Mesenchymal stem cell (in vitro differentiated cells and primary cell): Measurements from ENCODE around the gene MS4A15.
"Not testable (repeated sequence)": the region's sequence is repeated elsewhere in the genome, so short reads cannot be mapped to it uniquely, and the experiment has no call there.

Source experiments
- DNase-seq: peaks from one replicate; pipeline ENCODE4 v3.0.0-alpha.2; 2013
- H2AFZ ChIP-seq: one replicate; pipeline ENCODE4 v1.6.1; 2013; ENCODE audit warnings: low read depth, mild to moderate bottlenecking, control low read depth, inconsistent platforms, low read length, moderate library complexity
- H2AK5ac ChIP-seq: 2 replicates; pipeline ENCODE4 v1.6.1; 2013; ENCODE audit warnings: low read length, moderate library complexity, mild to moderate bottlenecking, inconsistent platforms; ENCODE audit not compliant: severe bottlenecking
- H2BK120ac ChIP-seq: one replicate; pipeline ENCODE4 v1.6.1; 2013; ENCODE audit warnings: low read depth, mild to moderate bottlenecking, inconsistent platforms, low read length, moderate library complexity
- H2BK12ac ChIP-seq, 2 experiments: one replicate each; pipeline ENCODE4 v1.6.1; 2013; ENCODE audit warnings: inconsistent platforms in 2 of 2, low read length in 2 of 2, mild to moderate bottlenecking in 2 of 2, moderate library complexity in 2 of 2, control low read depth in 1 of 2
- H2BK15ac ChIP-seq: one replicate; pipeline ENCODE4 v1.6.1; 2013; ENCODE audit warnings: mild to moderate bottlenecking, low read depth, inconsistent platforms; ENCODE audit not compliant: poor library complexity, severe bottlenecking
- H2BK5ac ChIP-seq: 2 replicates; pipeline ENCODE4 v1.6.1; 2013; ENCODE audit warnings: low read depth, mild to moderate bottlenecking, low read length, control low read depth, inconsistent platforms; ENCODE audit not compliant: poor library complexity, severe bottlenecking
- H3K14ac ChIP-seq, 2 experiments: one replicate each; pipeline ENCODE4 v1.6.1; 2013; ENCODE audit warnings: inconsistent platforms in 2 of 2, low read length in 2 of 2, control low read depth in 1 of 2, mild to moderate bottlenecking in 1 of 2, moderate library complexity in 1 of 2
- H3K18ac ChIP-seq, 2 experiments: one replicate each; pipeline ENCODE4 v1.6.1; 2013; ENCODE audit warnings: inconsistent platforms in 2 of 2, low read length in 2 of 2, control low read depth in 1 of 2, low read depth in 1 of 2, mild to moderate bottlenecking in 1 of 2
- H3K23ac ChIP-seq, 2 experiments: one replicate each; pipeline ENCODE4 v1.6.1; 2013; ENCODE audit warnings: inconsistent platforms in 2 of 2, low read length in 2 of 2, mild to moderate bottlenecking in 2 of 2, moderate library complexity in 2 of 2, control low read depth in 1 of 2
- H3K27ac ChIP-seq: 2 replicates; pipeline ENCODE4 v1.5.1; 2013; ENCODE audit warnings: mild to moderate bottlenecking, moderate library complexity, low read length, control low read depth, inconsistent platforms; ENCODE audit not compliant: poor library complexity, severe bottlenecking
- H3K27me3 ChIP-seq, 2 experiments: 2 replicates each; pipeline versions ENCODE4 v1.6.1 to v1.7.0; 2013; ENCODE audit warnings: low read length in 2 of 2, mild to moderate bottlenecking in 2 of 2, moderate library complexity in 2 of 2, control low read depth in 1 of 2, inconsistent platforms in 1 of 2; ENCODE audit not compliant: control insufficient read depth in 1 of 2, insufficient read depth in 1 of 2
- H3K36me3 ChIP-seq, 2 experiments: 2 replicates each; pipeline versions ENCODE4 v1.6.1 to v1.7.0; 2013; ENCODE audit warnings: low read length in 2 of 2, control low read depth in 1 of 2, inconsistent platforms in 1 of 2, low read depth in 1 of 2, mild to moderate bottlenecking in 1 of 2; ENCODE audit not compliant: insufficient read depth in 2 of 2, control insufficient read depth in 1 of 2
- H3K4ac ChIP-seq, 2 experiments: one replicate each; pipeline ENCODE4 v1.6.1; 2013; ENCODE audit warnings: inconsistent platforms in 2 of 2, low read length in 2 of 2, mild to moderate bottlenecking in 2 of 2, moderate library complexity in 2 of 2, control low read depth in 1 of 2, low read depth in 1 of 2
- H3K4me1 ChIP-seq: 2 replicates; pipeline ENCODE4 v1.6.1; 2013; ENCODE audit warnings: low read depth, low read length, control low read depth; ENCODE audit not compliant: control insufficient read depth, insufficient read depth
- H3K4me2 ChIP-seq: 2 replicates; pipeline ENCODE4 v1.6.1; 2013; ENCODE audit warnings: low read length, mild to moderate bottlenecking, inconsistent platforms; ENCODE audit not compliant: poor library complexity, severe bottlenecking
- H3K4me3 ChIP-seq, 2 experiments: 2 replicates each; pipeline versions ENCODE4 v1.5.1 to v1.7.0; 2013; ENCODE audit warnings: low read length in 2 of 2, mild to moderate bottlenecking in 2 of 2, control low read depth in 1 of 2, low read depth in 1 of 2; ENCODE audit not compliant: insufficient read depth in 1 of 2
- H3K79me1 ChIP-seq: replicated peaks from 2 replicates; pipeline ENCODE4 v1.6.1; 2013; ENCODE audit warnings: mild to moderate bottlenecking, control low read depth, low read length, inconsistent platforms; ENCODE audit not compliant: poor library complexity, severe bottlenecking
- H3K9ac ChIP-seq: 2 replicates; pipeline ENCODE4 v1.7.0; 2013; ENCODE audit warnings: mild to moderate bottlenecking, low read length, moderate library complexity
- H3K9me3 ChIP-seq: 2 replicates; pipeline ENCODE4 v1.7.0; 2013; ENCODE audit warnings: mild to moderate bottlenecking, low read length; ENCODE audit not compliant: control insufficient read depth
- H4K8ac ChIP-seq: one replicate; pipeline ENCODE4 v1.6.1; 2013; ENCODE audit warnings: inconsistent platforms, mild to moderate bottlenecking, low read length, moderate library complexity
- H4K91ac ChIP-seq: one replicate; pipeline ENCODE4 v1.6.1; 2013; ENCODE audit warnings: mild to moderate bottlenecking, low read length, inconsistent platforms
- WGBS: methylation state at CpG from one replicate; pipeline ENCODE4 v1.1.7; 2013; ENCODE audit warnings: mixed read lengths; 5-methylcytosine and 5-hydroxymethylcytosine counted together

MS4A15 gene

DNA sequence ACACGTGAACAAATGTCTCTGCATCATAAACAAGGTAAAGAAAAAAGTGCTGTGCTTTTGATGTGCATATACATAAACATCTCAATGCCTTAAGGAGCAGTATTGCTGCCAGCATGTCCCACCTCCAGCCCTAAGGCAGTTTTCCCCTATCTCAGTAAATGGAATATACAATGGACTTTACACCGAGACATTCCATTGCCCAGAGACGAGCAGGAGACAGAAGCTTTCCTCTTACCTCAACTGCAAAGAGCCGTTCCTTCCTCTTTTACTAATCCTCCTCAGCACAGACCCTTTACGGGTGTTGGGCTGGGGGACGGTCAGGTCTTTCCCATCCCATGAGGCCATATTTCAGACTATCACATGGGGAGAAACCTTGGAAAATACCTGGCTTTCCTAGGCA lies 43.2 kb upstream of the MS4A15 start:
- H3K14ac ChIP-seq: not testable (repeated sequence)
- 88% methylated on average over 4 of the region's 6 CpGs for WGBS

DNA sequence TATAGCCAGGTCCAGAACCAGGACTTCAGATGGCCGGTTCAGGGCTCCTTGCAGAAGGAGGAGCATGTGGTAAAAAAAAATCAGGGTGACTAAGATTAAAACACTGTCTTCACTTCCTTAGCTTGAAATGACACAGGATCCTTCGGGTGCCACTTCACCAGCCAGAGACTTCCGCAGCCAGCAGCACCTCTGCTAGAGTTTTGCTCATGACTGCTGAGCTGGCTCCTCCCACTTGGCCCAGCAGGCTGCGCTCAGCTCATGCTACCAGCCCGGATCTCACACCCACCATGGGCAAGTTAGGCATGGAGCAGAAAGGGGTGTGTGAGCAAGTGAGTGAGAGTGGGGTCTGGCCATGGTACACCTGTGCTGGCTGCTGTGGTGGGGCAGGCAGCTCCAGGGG lies 38.7 kb upstream of the MS4A15 start:
- no peak overlapping the region for H3K4ac ChIP-seq
- no peak overlapping the region for H2BK120ac ChIP-seq
- H4K8ac ChIP-seq: no peak overlapping the region
- no peak overlapping the region for H3K9ac ChIP-seq
- H3K23ac ChIP-seq: no peak overlapping the region
- H3K4me2 ChIP-seq: no peak overlapping the region
- no peak overlapping the region for H2BK15ac ChIP-seq
- H2BK12ac ChIP-seq: no peak overlapping the region
- no peak overlapping the region for H2BK5ac ChIP-seq
- no peaks in the 10 kb centered on the region for H3K79me1 ChIP-seq
- H3K14ac ChIP-seq: no peak overlapping the region
- H4K91ac ChIP-seq: no peak overlapping the region
- no peak for DNase-seq
- H3K18ac ChIP-seq: no peak overlapping the region
- H3K27me3 ChIP-seq: peaks cover 0 to 2% of the 10 kb centered on the region in 2 experiments
- H3K4me3 ChIP-seq: no peak overlapping the region
- no peaks in the 10 kb centered on the region for H3K9me3 ChIP-seq
- H2AK5ac ChIP-seq: no peak overlapping the region
- H3K36me3 ChIP-seq: no peaks in the 10 kb centered on the region
- no peaks in the 10 kb centered on the region for H3K4me1 ChIP-seq
- H3K27ac ChIP-seq: no peak overlapping the region
- 84% methylated on average over 5 of the region's 5 CpGs for WGBS
- no peak overlapping the region for H2AFZ ChIP-seq

More for the DNA sequence above, 43.2 kb upstream of the MS4A15 start:
- H4K8ac ChIP-seq, H3K4me1 ChIP-seq, H2BK120ac ChIP-seq, H3K4me2 ChIP-seq, H2BK12ac ChIP-seq, H3K9me3 ChIP-seq, H4K91ac ChIP-seq, H2AFZ ChIP-seq, H3K27ac ChIP-seq, DNase-seq, H3K79me1 ChIP-seq, H2BK5ac ChIP-seq, H3K4ac ChIP-seq, H3K18ac ChIP-seq, H3K36me3 ChIP-seq, H2BK15ac ChIP-seq, H2AK5ac ChIP-seq, H3K9ac ChIP-seq, H3K4me3 ChIP-seq, H3K23ac ChIP-seq: not testable (repeated sequence)
- H3K27me3 ChIP-seq: peaks cover 7 to 15% of the 10 kb centered on the region in 2 experiments

DNA sequence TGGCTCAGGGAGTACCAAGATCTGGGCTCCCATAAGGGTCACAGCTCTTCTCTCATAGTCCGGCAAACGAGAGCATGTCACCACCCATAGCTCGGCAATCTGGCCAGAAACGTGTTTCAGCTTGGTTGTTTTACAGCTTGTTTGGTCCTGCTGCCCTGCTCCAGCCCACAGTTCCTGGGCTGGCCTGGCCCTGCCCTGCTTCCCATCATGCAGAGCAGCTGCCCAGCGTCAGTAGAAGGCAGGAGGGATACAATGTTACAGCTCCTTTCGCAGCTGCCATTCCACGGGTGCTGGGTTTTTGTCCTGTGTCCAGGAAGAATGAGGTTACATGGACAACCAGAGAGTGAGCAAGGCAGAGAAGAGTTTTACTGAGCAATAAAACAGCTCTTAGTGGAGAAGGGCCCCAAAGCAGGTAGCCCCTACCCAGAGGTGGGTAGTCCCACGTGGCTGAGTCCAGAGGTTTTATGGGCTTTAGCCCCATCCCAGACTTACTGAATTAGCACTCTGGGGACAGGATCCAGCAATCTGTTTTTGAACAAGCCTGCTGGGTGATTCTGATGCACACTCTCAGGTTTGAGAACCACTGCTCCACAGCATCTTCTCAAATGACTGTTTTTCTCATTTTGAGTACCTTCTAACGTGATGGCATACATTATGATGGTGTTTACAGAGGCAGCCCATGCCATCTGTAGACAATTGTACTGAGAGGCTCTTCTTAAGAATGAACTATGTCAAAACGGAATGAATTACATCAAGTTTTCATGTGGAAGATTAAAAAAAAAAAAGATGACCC lies 37.9 kb upstream of the MS4A15 start:
- Histone ChIP-seq H3K4ac (no peak overlapping the region), H3K4me2 (no peak overlapping the region), H3K27ac (no peak overlapping the region), H3K4me1 (no peaks in the 10 kb centered on the region), H3K9ac (no peak overlapping the region), H3K79me1 (no peaks in the 10 kb centered on the region), H2BK15ac (no peak overlapping the region), H2AFZ (no peak overlapping the region), H2BK12ac (no peak overlapping the region), H3K4me3 (no peak overlapping the region), H2BK120ac (no peak overlapping the region), H3K9me3 (no peaks in the 10 kb centered on the region), H4K8ac (no peak overlapping the region), H4K91ac (no peak overlapping the region), H2BK5ac (no peak overlapping the region), H2AK5ac (no peak overlapping the region), H3K23ac (no peak overlapping the region), H3K27me3 (peaks cover 0 to 4% of the 10 kb centered on the region in 2 experiments), H3K18ac (no peak overlapping the region), H3K36me3 (no peaks in the 10 kb centered on the region), H3K14ac (no peak overlapping the region)
- WGBS: 61% methylated on average over 10 of the region's 10 CpGs
- DNase-seq: no peak

DNA sequence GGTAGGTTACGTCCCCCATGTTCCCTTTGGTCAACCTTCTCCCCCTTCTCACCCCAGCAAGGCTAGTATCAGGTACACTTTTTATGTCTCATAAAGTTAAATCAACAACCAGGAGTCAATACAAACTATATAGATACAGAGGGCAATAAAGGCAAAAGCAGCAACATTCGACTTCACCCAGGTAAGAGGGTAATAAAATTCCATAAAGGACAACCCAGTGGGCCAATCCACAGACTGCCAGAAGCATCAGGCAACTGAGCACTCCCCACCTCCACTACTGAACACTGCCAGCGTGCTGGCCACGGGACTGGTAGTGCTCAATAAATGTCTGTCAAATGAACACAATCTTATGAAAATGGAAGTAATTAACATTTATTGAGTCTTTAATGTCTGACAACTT lies 37.3 kb upstream of the MS4A15 start:
- Histone ChIP-seq H3K27ac (no peak overlapping the region), H3K9ac (no peak overlapping the region), H4K91ac (no peak overlapping the region)

More for the DNA sequence above, 37.3 kb upstream of the MS4A15 start:
- WGBS: 75% methylated on average over 4 of the region's 4 CpGs
- H3K4me2 ChIP-seq: no peak overlapping the region
- no peaks in the 10 kb centered on the region for H3K79me1 ChIP-seq
- H3K4me3 ChIP-seq: no peak overlapping the region
- no peak overlapping the region for H3K4ac ChIP-seq
- no peak for DNase-seq
- H2BK12ac ChIP-seq: no peak overlapping the region
- H2AFZ ChIP-seq: no peak overlapping the region
- no peak overlapping the region for H3K18ac ChIP-seq
- no peaks in the 10 kb centered on the region for H3K4me1 ChIP-seq
- no peak overlapping the region for H3K14ac ChIP-seq
- H3K9me3 ChIP-seq: no peaks in the 10 kb centered on the region
- H2BK15ac ChIP-seq: no peak overlapping the region
- H3K27me3 ChIP-seq: peaks cover 0 to 8% of the 10 kb centered on the region in 2 experiments
- H3K23ac ChIP-seq: no peak overlapping the region
- no peak overlapping the region for H2BK120ac ChIP-seq
- H2BK5ac ChIP-seq: no peak overlapping the region
- no peak overlapping the region for H2AK5ac ChIP-seq
- H3K36me3 ChIP-seq: no peaks in the 10 kb centered on the region
- no peak overlapping the region for H4K8ac ChIP-seq
